Stimulated activated naive CD8-positive, alpha-beta T cell treated with anti-CD3 and anti-CD28 coated beads, Interleukin-15, Interleukin-2, amounts not matched to agents 100 U/mL and 50 U/mL, for 24 hours (primary cell): Measurements from ENCODE around the gene SYT6.
A peak's percentile ranks its signal among the peaks of the same experiment; 100 is the strongest.
"Not testable (repeated sequence)": the region's sequence is repeated elsewhere in the genome, so short reads cannot be mapped to it uniquely, and the experiment has no call there.

Experiments used
- ATAC-seq: fragments of 150-1000 bp; cut with Tn5 transposase; one replicate; pipeline ENCODE4 v1.10.0; 2021
- DNase-seq: peaks from one replicate; pipeline ENCODE4 v3.0.0; 2021

The SYT6 gene

DNA sequence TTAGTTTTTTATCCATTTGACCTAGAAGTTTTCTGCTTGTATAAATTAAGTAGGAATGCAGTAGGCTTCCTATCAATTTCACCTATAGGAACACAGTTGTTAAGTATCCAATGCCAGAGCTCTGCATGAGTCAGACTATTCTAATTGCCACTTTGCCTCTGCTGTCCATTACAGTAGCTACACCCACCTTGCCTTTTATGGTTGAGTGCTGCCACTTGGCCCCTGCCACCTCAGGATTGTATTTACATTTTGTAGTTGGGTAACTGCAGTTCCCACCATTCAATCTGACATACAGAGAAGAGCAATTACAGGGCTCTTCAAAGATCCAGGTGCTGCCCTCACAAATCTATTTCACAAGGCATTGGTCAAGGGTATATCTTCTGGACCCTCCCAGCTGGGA, 83.9 kb downstream of the SYT6 start:
- DNase-seq, ATAC-seq: not testable (repeated sequence)

DNA sequence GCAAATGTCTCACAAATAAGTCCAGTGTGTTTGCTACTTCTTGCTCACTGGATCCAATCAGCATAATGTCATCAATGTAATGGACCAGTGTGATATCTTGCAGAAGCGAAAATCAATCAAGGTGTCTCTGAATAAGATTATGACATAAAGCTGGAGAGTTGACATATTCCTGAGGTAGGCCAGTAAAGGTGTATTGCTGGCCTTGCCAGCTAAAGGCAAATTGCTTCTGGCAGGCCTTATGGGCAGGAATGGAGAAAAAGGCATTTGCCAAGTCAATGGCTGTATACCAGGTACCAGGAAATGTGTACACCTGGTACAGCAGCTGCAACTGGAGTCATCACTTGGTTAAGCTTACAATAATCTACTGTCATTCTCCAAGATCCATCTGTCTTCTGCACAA, 85.0 kb downstream of the SYT6 start:
- ATAC-seq, DNase-seq: not testable (repeated sequence)

DNA sequence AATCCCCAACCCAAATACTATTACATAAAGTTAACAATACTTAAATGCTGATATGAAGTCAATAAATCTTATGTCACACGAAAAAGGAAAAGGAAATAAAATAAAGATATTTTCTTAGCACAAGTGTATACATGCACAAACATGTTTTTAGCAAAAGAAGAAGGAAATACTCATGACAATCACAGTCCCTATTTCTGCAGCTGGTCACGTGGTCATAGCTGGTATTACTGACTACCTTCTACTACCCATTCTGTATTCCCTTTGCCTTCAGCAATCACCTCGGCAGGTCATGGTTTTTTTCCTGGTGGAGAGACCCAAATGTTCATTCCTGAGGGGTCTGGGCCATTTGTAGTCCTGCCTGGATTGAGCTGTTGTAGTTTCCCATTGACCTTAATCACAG, 88.0 kb downstream of the SYT6 start:
- DNase-seq, ATAC-seq: not testable (repeated sequence)

DNA sequence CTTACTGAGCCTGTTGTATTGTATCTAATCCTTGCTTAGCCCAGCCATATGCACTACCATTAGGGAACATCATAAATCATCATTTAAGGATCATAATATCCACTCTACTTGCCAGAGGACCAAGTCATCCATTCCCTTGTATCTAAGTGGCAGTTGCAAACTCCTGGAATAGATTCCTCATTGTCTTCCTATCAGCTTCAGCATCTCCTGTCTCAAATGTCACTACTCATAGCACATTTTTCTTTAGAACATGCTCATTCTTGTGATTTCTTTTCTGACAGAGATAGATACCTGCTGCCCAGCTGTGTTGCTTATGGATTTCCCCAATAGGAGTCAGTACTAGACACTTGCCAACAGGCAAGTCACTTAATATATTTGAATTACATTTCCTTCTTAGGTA, 90.1 kb downstream of the SYT6 start:
- no peak for ATAC-seq

DNA sequence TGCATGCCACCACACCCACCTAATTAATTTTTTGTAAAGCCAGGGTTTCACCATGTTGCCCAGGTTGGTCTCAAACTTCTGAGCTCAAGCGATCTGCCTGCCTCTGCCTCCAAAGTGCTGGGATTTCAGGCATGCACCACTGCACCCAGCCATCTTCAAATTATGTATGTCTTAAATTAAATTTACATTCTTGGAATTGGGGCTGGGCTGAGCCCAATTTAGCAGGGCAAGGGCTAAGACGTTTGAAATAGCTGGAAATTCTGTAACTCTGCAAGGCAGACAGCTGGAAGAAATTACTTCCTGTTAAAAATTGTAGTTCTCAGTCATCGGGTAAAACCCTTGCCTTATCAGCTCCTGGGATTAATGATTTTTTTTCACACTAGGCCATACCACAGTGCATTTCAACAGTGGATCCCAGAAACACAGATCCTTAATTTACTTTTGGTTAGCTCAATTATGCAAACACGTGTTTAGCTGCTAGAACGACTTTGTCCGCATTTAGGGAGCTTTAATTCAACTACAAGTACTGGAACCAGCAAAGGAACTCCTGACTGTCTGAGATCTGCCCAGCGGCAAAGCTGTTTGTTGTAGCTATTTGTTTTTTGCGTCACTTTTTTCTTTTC, 91.1 kb downstream of the SYT6 start:
- ATAC-seq (no peak), DNase-seq (no peak)

More for the DNA sequence above, 90.1 kb downstream of the SYT6 start:
- no peak for DNase-seq

DNA sequence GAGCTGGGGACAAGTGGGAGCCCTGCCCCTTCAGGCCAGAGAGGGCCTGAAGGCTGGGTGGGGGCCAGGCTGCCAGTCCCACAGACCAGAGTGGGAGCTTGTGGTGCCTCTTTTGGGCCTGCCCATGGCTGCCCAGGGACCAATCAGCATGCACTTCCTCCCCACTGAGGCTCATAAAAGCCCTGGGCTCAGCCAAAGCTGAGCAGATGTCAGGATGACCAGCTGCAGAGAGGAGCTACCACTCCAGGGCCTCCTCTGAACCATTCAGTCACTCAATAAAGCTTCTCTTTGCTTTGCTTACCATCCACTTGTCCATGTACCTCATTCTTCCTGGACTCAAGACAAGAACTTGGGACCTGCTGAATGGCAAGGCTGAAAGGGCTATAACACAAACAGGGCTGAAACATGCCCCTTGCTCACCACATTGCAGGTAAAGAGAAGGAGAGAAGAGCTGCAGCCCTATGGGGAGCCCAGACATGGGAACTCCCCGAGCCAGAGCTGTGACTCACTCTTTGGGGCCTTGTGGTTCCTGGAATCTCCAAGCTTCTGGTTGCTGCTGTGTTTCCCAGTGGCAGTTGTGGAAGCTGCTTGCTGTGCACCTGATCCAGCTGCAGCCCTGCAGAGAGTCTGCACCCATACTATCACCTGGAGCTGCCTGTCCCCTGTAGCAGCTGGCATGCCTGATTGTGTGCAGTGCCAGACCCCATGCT, 92.4 kb downstream of the SYT6 start:
- no peak for ATAC-seq
- DNase-seq, result no peak

DNA sequence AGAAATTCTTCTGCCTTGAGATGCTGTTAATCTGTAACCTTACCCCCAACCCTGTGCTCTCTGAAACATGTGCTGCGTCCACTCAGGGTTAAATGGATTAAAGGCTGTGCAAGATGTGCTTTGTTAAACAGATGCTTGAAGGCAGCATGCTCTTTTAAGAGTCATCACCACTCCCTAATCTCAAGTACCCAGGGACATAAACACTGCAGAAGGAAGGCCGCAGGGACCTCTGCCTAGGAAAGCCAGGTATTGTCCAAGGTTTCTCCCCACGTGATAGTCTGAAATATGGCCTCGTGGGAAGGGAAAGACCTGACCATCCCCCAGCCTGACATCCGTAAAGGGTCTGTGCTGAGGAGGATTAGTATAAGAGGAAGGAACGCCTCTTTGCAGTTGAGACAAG, 95.4 kb downstream of the SYT6 start:
- not testable (repeated sequence) for DNase-seq, ATAC-seq

DNA sequence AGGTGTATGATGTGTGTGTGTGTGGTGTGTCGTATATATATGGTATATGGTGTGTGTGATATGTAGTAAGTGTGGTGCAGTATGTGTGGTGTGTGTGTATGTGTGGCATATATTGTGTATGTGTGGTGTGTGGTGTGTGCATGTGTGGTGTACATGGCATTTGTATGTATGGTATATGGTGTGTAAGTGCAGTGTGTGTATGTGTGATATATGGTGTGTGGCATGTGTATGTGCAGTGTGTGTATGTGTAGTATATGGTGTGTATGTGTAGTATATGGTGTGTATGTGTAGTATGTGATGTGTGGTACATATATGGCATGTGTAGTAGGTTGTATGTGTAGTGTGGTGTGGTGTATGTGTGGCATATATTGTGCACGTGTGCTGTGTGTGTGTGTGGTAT, 99.5 kb downstream of the SYT6 start:
- DNase-seq (no peak), ATAC-seq (no peak)

DNA sequence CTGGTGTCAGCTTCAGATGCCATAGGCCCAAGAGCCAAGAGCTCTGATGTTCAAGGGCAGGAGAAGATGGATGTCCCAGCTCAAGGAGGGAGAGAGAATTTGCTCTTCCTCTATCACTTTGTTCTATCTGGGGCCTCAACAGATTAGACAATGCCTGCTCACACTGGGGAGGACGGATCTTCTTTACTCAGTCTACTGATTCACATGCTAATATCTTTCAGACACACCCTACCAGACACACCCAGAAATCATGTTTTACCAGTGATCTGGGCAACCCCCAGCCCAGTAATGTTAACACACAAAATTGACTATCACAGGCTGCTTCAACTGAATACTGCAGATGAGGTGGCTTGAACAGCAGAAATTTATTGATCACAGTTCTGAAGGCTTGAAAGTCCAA, 105.4 kb downstream of the SYT6 start:
- DNase-seq (no peak), ATAC-seq (no peak)

DNA sequence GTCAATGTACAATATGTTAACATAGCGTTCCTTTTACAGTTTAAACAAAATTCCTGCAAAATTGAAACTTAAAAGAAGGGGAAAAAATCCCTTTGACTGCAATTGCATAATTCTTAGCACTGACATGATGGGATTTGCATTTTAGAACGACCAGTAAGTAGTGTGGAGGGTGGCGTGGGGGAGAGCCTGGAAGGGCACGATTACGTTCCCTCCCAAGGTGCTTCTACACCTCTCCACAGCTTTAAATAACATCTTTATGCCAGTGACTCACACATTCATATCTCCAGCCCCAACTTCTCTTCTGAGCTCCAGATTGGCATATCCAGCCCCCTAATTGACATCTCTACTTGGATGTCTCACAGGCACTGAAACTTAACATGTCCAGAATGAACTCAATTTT, 110.1 kb downstream of the SYT6 start:
- DNase-seq (no peak), ATAC-seq (no peak)

DNA sequence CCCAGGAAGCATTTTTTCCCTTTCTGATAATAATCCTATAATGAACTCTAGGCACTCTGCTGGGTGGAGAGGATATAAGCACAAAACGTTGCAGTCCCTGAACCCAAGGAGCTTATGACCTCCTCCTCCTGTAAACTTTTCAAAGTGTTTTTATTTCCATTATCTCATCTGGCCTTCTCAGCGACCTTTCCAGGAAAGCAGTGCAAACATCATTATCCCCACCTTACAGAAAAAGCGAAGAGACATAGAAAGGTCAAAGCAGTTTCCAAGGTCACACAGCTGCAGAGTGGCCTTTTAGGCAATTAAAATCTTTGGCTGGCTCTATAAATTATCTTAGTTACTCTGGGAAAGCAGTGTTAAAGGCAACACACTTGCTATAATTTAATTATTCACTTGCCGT, 110.6 kb downstream of the SYT6 start:
- DNase-seq (no peak), ATAC-seq (no peak)

DNA sequence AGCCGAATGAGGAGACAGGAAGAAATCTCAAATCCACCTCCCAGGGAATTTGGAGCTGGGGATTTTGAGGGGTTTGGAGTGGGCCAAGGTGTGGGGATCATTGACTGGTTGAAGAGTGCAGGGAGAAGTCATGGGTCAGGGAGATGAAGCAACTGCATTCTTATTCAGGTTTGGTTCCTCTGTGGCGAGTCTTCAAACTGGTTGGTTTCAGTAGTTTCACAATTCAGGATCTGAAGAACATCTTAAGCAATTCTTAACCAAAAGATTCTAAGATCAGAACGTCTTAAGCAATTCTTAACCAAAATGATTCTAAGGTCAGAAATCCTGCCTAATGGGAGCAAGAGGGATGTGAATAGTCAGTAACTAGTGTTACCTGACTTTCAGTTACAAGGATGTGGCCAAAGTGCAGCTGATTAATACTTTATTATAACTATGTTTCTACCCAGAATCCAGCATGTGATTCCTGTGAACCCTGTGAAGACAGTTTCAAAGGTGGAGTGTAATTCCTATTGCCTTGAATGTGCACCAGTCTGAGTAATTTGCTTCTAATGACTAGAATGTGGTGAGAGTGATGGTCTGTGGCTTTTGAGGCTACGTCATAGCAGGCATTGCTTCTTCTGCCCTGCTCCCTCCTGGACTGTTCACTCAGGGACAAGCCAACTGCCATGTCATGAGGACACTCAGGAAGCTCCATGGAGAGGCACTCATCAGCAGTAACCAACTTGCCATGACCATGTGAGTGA, 113.2 kb downstream of the SYT6 start:
- ATAC-seq, result peak; percentile 40

More for the DNA sequence above, 113.2 kb downstream of the SYT6 start:
- no peak for DNase-seq
